Erythroblast (primary cell): Measurements from ENCODE around the gene ZNF697.

Experiments
- GATA1 ChIP-seq: IDR thresholded peaks from 2 replicates; pipeline ENCODE4 v1.6.1; 2011; ENCODE audit warnings: low read depth, mild to moderate bottlenecking, control low read depth, low read length, moderate library complexity
- POLR2A ChIP-seq: IDR thresholded peaks from 2 replicates; pipeline ENCODE4 v1.6.1; 2011; ENCODE audit warnings: mild to moderate bottlenecking, low read length

- TF ChIP-seq POLR2A (no peak), GATA1 (no peak)
These were observed 36.4 kb downstream of the ZNF697 start for GRCh38 chr1:119611701-119612113.
